HG03039 (cell line): Measurements from ENCODE around the gene KMT2E.
"Not testable (repeated sequence)": the region's sequence is repeated elsewhere in the genome, so short reads cannot be mapped to it uniquely, and the experiment has no call there.

ENCODE experiments used
- ATAC-seq: cut with Tn5 transposase; IDR thresholded peaks from one replicate; pipeline ENCODE4 v1.9.1; 2021; ENCODE audit warnings: mild to moderate bottlenecking, moderate library complexity; ENCODE audit not compliant: unreplicated experiment

KMT2E gene

GRCh38 chr7:105021967-105022366 is 8.0 kb downstream of the KMT2E start:
- no peak for ATAC-seq

GRCh38 chr7:105022458-105022857 is 8.5 kb downstream of the KMT2E start:
- ATAC-seq = no peak

GRCh38 chr7:105024734-105025133 is 10.7 kb downstream of the KMT2E start:
- no peak for ATAC-seq

- no peak for ATAC-seq
Measured at GRCh38 chr7:105026750-105027149, 12.7 kb downstream of the KMT2E start.

- ATAC-seq = no peak
Measured at GRCh38 chr7:105027176-105027853, 13.3 kb downstream of the KMT2E start.

GRCh38 chr7:105028004-105028403 is 14.0 kb downstream of the KMT2E start:
- no peak for ATAC-seq

GRCh38 chr7:105028941-105029340 is 14.9 kb downstream of the KMT2E start:
- not testable (repeated sequence) for ATAC-seq

- ATAC-seq = no peak
Measured at GRCh38 chr7:105030447-105030846, 16.4 kb downstream of the KMT2E start.

- ATAC-seq = no peak
Measured at GRCh38 chr7:105032553-105033214, 18.7 kb downstream of the KMT2E start.

GRCh38 chr7:105035349-105035748 is 21.3 kb downstream of the KMT2E start:
- no peak for ATAC-seq

GRCh38 chr7:105036217-105037168 is 22.5 kb downstream of the KMT2E start:
- ATAC-seq = no peak

- ATAC-seq = no peak
Measured at GRCh38 chr7:105037319-105037718, 23.3 kb downstream of the KMT2E start.

GRCh38 chr7:105044449-105045070 is 30.6 kb downstream of the KMT2E start:
- ATAC-seq = no peak

- ATAC-seq = no peak
Measured at GRCh38 chr7:105046414-105046813, 32.4 kb downstream of the KMT2E start.

- ATAC-seq = no peak
Measured at GRCh38 chr7:105047932-105048331, 33.9 kb downstream of the KMT2E start.

GRCh38 chr7:105050493-105050892 is 36.5 kb downstream of the KMT2E start:
- ATAC-seq = no peak

- ATAC-seq = not testable (repeated sequence)
Measured at GRCh38 chr7:105050899-105051298, 36.9 kb downstream of the KMT2E start.

GRCh38 chr7:105055084-105055483 is 41.1 kb downstream of the KMT2E start:
- ATAC-seq = no peak

GRCh38 chr7:105055621-105056020 is 41.6 kb downstream of the KMT2E start:
- ATAC-seq = no peak

GRCh38 chr7:105057472-105057871 is 43.5 kb downstream of the KMT2E start:
- no peak for ATAC-seq

- ATAC-seq = no peak
Measured at GRCh38 chr7:105060437-105060836, 46.4 kb downstream of the KMT2E start.
